Gastroesophageal sphincter (tissue), 3 donors: ENCODE measurements around the gene TBC1D7.

Experiments
- CTCF ChIP-seq, 4 experiments: fragments of 200-600 bp in 2 of 4; fragments of 450-650 bp in 2 of 4; sonication (generic) in 1 of 4; IDR thresholded peaks; one replicate each; pipeline ENCODE4 v1.5.1; 2017 to 2019; ENCODE audit warnings: antibody characterized with exemption in 4 of 4, mild to moderate bottlenecking in 2 of 4, moderate library complexity in 2 of 4
- EP300 ChIP-seq: sonication (generic); formaldehyde crosslinking; IDR thresholded peaks from one replicate; pipeline ENCODE4 v1.6.1; 2017; ENCODE audit warnings: antibody characterized with exemption, mild to moderate bottlenecking
- POLR2A ChIP-seq, 2 donors: fragments of 450-650 bp; IDR thresholded peaks; one replicate each; pipeline ENCODE4 v1.6.1; 2017; ENCODE audit warnings: antibody characterized with exemption in 2 of 2, mild to moderate bottlenecking in 2 of 2, moderate library complexity in 1 of 2
- POLR2AphosphoS5 ChIP-seq: sonication (generic); formaldehyde crosslinking; IDR thresholded peaks from one replicate; pipeline ENCODE4 v1.6.1; 2017; ENCODE audit warnings: antibody characterized with exemption

GRCh38 chr6:13304101-13304500 is 24.2 kb downstream of the TBC1D7 start:
- TF ChIP-seq POLR2AphosphoS5, result no peak
- TF ChIP-seq POLR2A (IDR thresholded peaks at IDR 0.05), result no peak
- TF ChIP-seq CTCF (IDR thresholded peaks at IDR 0.05), result no peak
- no peak for TF ChIP-seq EP300
